Measurements from ENCODE around the gene ARHGDIG.

DNA sequence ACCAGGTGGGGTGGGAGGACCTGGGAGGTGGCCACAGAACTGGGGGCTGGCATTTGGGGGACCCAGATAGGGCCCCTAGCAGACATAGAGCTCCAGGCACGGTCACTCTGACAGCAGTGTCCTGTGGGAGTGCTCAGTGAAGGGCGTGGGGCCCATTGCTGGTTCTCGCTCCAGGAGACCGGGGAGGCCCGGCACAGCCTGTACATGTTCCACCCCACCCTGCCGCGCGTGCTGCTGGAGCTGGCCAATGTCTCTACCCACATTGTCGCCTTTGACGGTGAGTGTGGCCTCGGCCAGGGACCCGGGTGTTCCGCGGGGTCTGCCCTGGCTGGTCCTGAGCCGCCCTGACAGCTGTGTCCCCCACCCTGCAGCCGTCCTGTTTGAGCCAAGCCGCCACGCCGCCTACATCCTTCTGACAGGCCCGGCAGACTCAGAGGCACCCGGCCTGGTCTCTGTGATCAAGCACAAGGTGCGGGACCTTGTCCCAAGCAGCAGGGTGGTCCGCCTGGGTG is 15.9 kb upstream of the ARHGDIG start:
- TF ChIP-seq, protein P1, sequence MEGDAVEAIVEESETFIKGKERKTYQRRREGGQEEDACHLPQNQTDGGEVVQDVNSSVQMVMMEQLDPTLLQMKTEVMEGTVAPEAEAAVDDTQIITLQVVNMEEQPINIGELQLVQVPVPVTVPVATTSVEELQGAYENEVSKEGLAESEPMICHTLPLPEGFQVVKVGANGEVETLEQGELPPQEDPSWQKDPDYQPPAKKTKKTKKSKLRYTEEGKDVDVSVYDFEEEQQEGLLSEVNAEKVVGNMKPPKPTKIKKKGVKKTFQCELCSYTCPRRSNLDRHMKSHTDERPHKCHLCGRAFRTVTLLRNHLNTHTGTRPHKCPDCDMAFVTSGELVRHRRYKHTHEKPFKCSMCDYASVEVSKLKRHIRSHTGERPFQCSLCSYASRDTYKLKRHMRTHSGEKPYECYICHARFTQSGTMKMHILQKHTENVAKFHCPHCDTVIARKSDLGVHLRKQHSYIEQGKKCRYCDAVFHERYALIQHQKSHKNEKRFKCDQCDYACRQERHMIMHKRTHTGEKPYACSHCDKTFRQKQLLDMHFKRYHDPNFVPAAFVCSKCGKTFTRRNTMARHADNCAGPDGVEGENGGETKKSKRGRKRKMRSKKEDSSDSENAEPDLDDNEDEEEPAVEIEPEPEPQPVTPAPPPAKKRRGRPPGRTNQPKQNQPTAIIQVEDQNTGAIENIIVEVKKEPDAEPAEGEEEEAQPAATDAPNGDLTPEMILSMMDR (IDR thresholded peaks at IDR 0.05), result no peak
- TF ChIP-seq POLR2A (IDR thresholded peaks at IDR 0.05), result no peak

Measured in esophagus squamous epithelium (tissue), 4 donors.